CD4-positive, alpha-beta T cell (primary cell): Measurements from ENCODE around the gene DCDC1. TPM values are rescaled to one million over a fixed set of nuclear protein-coding genes. Genes with fewer than 3 reads are reported as not detected.

Experiments used
- ATAC-seq: fragments of 200-7000 bp; cut with Tn5 transposase; one replicate; pipeline ENCODE4 v1.10.0; 2022; ENCODE audit warnings: mild to moderate bottlenecking; ENCODE audit not compliant: poor library complexity
- CTCF ChIA-PET: fragments of 350-600 bp; sonication (Branson Sonifier 250); formaldehyde crosslinking; loops from one replicate; lab custom pipeline; 2021; ENCODE audit warnings: antibody characterized with exemption, inconsistent platforms; lab: Charles Lee
- POLR2A ChIA-PET: fragments of 350-600 bp; sonication (Branson Sonifier 250); formaldehyde crosslinking; loops from one replicate; lab custom pipeline; 2021; ENCODE audit warnings: antibody characterized with exemption, inconsistent platforms; lab: Charles Lee
- DNase-seq, 14 experiments: peaks; one replicate each; pipeline ENCODE4 v3.0.0-alpha.2; 2013 to 2020; ENCODE audit warnings: mixed read lengths in 2 of 14
- H3K27ac ChIP-seq, 2 donors: one replicate each; pipeline versions ENCODE4 v1.5.1 to v1.7.0; 2013; ENCODE audit warnings: low read length in 2 of 2, low read depth in 1 of 2, mild to moderate bottlenecking in 1 of 2
- H3K27me3 ChIP-seq, 2 experiments: 1 replicate in 1 of 2; 2 replicates in 1 of 2; pipeline versions ENCODE4 v1.6.1 to v1.7.0; 2013; ENCODE audit warnings: low read length in 2 of 2, control low read depth in 1 of 2, mild to moderate bottlenecking in 1 of 2, moderate library complexity in 1 of 2; ENCODE audit not compliant: insufficient read depth in 2 of 2, control insufficient read depth in 1 of 2
- H3K36me3 ChIP-seq: one replicate; pipeline ENCODE4 v1.6.1; 2013; ENCODE audit warnings: low read length, control low read depth; ENCODE audit not compliant: insufficient read depth
- H3K4me1 ChIP-seq: one replicate; pipeline ENCODE4 v1.6.1; 2013; ENCODE audit warnings: low read length, control low read depth; ENCODE audit not compliant: insufficient read depth
- H3K4me3 ChIP-seq: one replicate; pipeline ENCODE4 v1.5.1; 2013; ENCODE audit warnings: mild to moderate bottlenecking, low read length, moderate library complexity
- H3K9me3 ChIP-seq, 2 experiments: 1 replicate in 1 of 2; 2 replicates in 1 of 2; pipeline versions ENCODE4 v1.6.1 to v1.7.0; 2013; ENCODE audit warnings: low read length in 2 of 2, mild to moderate bottlenecking in 2 of 2, control low read depth in 1 of 2, moderate library complexity in 1 of 2; ENCODE audit not compliant: control insufficient read depth in 1 of 2, insufficient read depth in 1 of 2
- H3K27ac Mint-ChIP-seq: one replicate; pipeline ENCODE4 v1.8.0; 2020; ENCODE audit warnings: mixed read lengths
- H3K27me3 Mint-ChIP-seq: one replicate; pipeline ENCODE4 v1.8.0; 2021; ENCODE audit warnings: mixed read lengths
- H3K36me3 Mint-ChIP-seq: one replicate; pipeline ENCODE4 v1.8.0; 2021; ENCODE audit warnings: low read depth, mixed read lengths
- H3K4me1 Mint-ChIP-seq: one replicate; pipeline ENCODE4 v1.8.0; 2021; ENCODE audit warnings: low read depth, mixed read lengths
- H3K4me3 Mint-ChIP-seq: one replicate; pipeline ENCODE4 v1.8.0; 2020; ENCODE audit warnings: mild to moderate bottlenecking, mixed read lengths
- H3K9me3 Mint-ChIP-seq: one replicate; pipeline ENCODE4 v1.8.0; 2020; ENCODE audit warnings: mixed read lengths
- intact Hi-C, 2 experiments: fragments of 100-400 bp; cut with DNase I in 1 of 2; cut with micrococcal nuclease in 1 of 2; formaldehyde crosslinking; loops; one replicate each; pipeline versions ENCODE4 v1.15.1 to v1.9.0; 2023 to 2025; cut with DNase I, micrococcal nuclease
- total RNA-seq, 174 experiments: library from RNA in 2 of 174; stranded (reverse) in 2 of 174; gene quantifications; one replicate each; pipeline ENCODE4 v1.2.3 and lab custom pipeline; 2021 to 2026
- TF ChIP-seq, protein P1 (sequence below): fragments of 200-600 bp; IDR thresholded peaks from one replicate; pipeline ENCODE4 v1.8.0; 2022; ENCODE audit warnings: antibody characterized with exemption, mild to moderate bottlenecking

Gene DCDC1
- total RNA-seq, 2 experiments from 2014 or later = 0.11 TPM; not detected in 1

DNA sequence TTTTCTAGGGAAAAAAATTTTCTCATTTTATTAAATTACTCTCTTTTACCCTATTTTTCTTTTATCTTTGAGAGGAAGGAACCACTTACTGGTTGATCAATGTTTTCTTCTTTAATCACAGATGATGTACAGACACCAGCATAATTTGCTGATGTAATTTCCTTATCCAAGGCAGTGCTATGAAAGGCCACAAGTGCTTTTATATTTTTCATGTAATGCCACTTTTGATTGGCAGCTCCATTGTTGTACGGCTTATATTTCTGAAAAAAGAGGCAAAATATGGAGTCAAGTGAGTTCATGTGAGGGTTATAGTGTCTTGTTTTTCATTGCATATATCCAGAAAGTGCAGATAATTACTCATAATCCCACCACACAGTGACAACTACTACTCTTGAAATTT, 460.7 kb downstream of the DCDC1 start:
- Mint-ChIP-seq H3K4me3 (no peak overlapping the region), H3K4me1 (no peaks in the 10 kb centered on the region), H3K9me3 (no peaks in the 10 kb centered on the region), H3K27me3 (no peaks in the 10 kb centered on the region), H3K36me3 (no peaks in the 10 kb centered on the region), H3K27ac (no peak overlapping the region)
- DNase-seq = no peak
- Histone ChIP-seq H3K36me3 (no peaks in the 10 kb centered on the region), H3K9me3 (peaks cover 0 to 3% of the 10 kb centered on the region in 2 experiments), H3K27me3 (no peaks in the 10 kb centered on the region), H3K4me3 (no peak overlapping the region), H3K27ac (no peak overlapping the region), H3K4me1 (no peaks in the 10 kb centered on the region)
- CTCF ChIA-PET = no interaction called here
- no peak for ATAC-seq
- TF ChIP-seq, protein P1, sequence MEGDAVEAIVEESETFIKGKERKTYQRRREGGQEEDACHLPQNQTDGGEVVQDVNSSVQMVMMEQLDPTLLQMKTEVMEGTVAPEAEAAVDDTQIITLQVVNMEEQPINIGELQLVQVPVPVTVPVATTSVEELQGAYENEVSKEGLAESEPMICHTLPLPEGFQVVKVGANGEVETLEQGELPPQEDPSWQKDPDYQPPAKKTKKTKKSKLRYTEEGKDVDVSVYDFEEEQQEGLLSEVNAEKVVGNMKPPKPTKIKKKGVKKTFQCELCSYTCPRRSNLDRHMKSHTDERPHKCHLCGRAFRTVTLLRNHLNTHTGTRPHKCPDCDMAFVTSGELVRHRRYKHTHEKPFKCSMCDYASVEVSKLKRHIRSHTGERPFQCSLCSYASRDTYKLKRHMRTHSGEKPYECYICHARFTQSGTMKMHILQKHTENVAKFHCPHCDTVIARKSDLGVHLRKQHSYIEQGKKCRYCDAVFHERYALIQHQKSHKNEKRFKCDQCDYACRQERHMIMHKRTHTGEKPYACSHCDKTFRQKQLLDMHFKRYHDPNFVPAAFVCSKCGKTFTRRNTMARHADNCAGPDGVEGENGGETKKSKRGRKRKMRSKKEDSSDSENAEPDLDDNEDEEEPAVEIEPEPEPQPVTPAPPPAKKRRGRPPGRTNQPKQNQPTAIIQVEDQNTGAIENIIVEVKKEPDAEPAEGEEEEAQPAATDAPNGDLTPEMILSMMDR = no peak
- POLR2A ChIA-PET = no interaction called here
- intact Hi-C loops = no loop called here

DNA sequence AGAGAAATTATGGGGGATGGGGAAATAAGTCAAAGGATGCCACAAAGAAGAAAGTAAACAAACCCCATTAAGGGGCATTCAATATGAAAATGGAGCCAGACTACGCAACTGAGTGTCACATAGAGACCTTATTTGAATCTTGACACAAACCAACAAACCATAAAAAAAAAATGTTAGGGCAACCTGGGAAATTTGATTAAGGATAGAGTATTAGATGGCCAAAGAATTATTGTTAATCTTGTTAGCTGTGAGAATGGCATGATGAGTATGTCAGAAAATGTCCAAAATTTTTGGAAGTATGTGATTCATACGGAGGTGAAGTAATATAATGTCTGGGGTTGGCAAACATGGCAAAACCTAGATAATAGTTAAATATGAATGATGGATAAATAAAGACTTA, 461.3 kb downstream of the DCDC1 start:
- H3K4me3 ChIP-seq = no peak overlapping the region
- Mint-ChIP-seq H3K36me3 (no peaks in the 10 kb centered on the region), H3K27ac (no peak overlapping the region), H3K4me3 (no peak overlapping the region), H3K27me3 (no peaks in the 10 kb centered on the region), H3K9me3 (no peaks in the 10 kb centered on the region), H3K4me1 (no peaks in the 10 kb centered on the region)
- no peak for DNase-seq
- no peak for ATAC-seq
- TF ChIP-seq, protein P1 = no peak
- H3K36me3 ChIP-seq = no peaks in the 10 kb centered on the region
- no peak overlapping the region for H3K27ac ChIP-seq
- POLR2A ChIA-PET = no interaction called here
- CTCF ChIA-PET = no interaction called here
- H3K4me1 ChIP-seq = no peaks in the 10 kb centered on the region
- H3K27me3 ChIP-seq = no peaks in the 10 kb centered on the region
- intact Hi-C loops = no loop called here
- peaks cover 0 to 3% of the 10 kb centered on the region in 2 experiments for H3K9me3 ChIP-seq

DNA sequence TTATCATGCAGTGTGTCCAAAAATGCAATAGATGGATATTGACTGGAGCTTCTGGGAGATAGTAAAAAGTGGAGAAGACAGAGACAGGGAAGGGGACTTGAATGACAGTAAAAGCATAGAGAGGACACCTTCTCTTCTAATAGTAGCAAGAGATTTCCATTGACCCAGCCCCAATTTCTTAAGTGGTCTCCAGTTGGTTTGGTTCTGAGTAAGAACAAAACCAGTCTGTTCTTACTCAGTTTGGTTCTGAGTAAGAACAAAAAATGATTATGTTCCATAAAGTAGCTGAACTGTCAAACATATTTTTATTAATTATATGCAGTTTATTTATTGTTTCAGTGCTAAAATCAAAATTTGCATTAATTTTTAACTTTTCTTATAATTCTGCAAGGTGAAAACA, 466.6 kb downstream of the DCDC1 start:
- DNase-seq = no peak
- CTCF ChIA-PET = interaction anchor here (1.3 kb wide), 1 partner anchor 18 kb away, joined by 4 read pairs; no protein-coding TSS in a partner anchor
- Histone ChIP-seq H3K27me3 (no peaks in the 10 kb centered on the region), H3K36me3 (no peaks in the 10 kb centered on the region), H3K9me3 (no peaks in the 10 kb centered on the region), H3K4me1 (no peaks in the 10 kb centered on the region), H3K27ac (no peak overlapping the region), H3K4me3 (no peak overlapping the region)
- Mint-ChIP-seq H3K9me3 (no peaks in the 10 kb centered on the region), H3K27me3 (no peaks in the 10 kb centered on the region), H3K4me3 (no peak overlapping the region), H3K4me1 (no peaks in the 10 kb centered on the region), H3K27ac (no peak overlapping the region), H3K36me3 (no peaks in the 10 kb centered on the region)
- TF ChIP-seq, protein P1 = no peak
- POLR2A ChIA-PET = no interaction called here
- no peak for ATAC-seq
- intact Hi-C loops = no loop called here
